Astrocyte of the cerebellum (primary cell): Measurements from ENCODE around the gene PFKP.

Source experiments
- DNase-seq: peaks from one replicate; pipeline ENCODE4 v3.0.0-alpha.2; 2011; ENCODE audit warnings: low read depth
- H3K4me3 ChIP-seq: 2 replicates; pipeline ENCODE4 v1.5.1; 2011; ENCODE audit warnings: mild to moderate bottlenecking, low read depth, low read length, moderate library complexity
- in situ Hi-C: cut with HindIII; loops from 2 replicates; pipeline ENCODE4 v1.10.0; 2017; ENCODE audit warnings: low sequenced_read_pairs
- TF ChIP-seq, protein P1 (sequence below): IDR thresholded peaks from 2 replicates; pipeline ENCODE4 v1.5.1; 2012; ENCODE audit warnings: low read length, low read depth, moderate library complexity, mild to moderate bottlenecking; ENCODE audit errors: missing control alignments

PFKP gene

DNA sequence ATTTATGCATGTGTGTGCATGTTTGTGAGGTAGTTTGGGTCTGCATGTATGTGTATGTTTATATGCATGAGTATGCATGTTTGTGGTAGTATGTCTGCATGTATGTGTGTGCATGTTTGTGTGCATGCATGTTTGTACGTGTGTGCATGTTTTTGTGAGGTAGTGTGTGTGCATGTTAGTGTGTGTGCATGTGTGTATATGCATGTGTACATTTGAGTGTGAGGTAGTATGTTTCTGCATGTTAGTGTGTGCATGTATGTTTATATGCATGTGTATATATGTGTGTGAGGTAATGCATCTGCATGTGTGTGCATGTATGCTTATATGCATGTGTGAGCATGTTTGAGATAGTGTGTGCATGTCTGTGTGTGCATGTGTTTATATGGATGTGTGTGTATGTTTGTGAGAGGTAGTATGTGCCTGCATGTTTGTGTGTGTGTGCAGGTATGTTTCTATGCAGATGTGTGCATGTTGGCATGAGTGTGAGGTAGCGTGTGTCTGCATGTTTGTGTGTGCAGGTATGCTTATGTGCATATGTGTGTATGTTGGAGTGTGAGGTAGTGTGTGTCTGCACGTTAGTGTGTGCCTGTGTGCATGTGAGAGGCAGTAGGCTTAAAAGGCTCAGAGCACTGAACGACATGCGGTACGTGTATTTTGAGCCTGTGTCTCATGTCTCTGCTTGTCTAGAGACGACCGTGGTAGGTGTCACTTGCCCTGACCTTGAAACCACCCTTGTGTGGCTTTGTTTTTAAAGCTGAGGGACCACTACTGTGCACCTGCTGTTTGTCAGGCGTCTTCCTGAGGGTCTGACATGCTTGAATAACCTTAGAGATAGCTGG is 43.7 kb downstream of the PFKP start:
- in situ Hi-C loops: no loop called here
- DNase-seq: no peak
- TF ChIP-seq, protein P1, sequence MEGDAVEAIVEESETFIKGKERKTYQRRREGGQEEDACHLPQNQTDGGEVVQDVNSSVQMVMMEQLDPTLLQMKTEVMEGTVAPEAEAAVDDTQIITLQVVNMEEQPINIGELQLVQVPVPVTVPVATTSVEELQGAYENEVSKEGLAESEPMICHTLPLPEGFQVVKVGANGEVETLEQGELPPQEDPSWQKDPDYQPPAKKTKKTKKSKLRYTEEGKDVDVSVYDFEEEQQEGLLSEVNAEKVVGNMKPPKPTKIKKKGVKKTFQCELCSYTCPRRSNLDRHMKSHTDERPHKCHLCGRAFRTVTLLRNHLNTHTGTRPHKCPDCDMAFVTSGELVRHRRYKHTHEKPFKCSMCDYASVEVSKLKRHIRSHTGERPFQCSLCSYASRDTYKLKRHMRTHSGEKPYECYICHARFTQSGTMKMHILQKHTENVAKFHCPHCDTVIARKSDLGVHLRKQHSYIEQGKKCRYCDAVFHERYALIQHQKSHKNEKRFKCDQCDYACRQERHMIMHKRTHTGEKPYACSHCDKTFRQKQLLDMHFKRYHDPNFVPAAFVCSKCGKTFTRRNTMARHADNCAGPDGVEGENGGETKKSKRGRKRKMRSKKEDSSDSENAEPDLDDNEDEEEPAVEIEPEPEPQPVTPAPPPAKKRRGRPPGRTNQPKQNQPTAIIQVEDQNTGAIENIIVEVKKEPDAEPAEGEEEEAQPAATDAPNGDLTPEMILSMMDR: no peak
- H3K4me3 ChIP-seq: no peak overlapping the region

DNA sequence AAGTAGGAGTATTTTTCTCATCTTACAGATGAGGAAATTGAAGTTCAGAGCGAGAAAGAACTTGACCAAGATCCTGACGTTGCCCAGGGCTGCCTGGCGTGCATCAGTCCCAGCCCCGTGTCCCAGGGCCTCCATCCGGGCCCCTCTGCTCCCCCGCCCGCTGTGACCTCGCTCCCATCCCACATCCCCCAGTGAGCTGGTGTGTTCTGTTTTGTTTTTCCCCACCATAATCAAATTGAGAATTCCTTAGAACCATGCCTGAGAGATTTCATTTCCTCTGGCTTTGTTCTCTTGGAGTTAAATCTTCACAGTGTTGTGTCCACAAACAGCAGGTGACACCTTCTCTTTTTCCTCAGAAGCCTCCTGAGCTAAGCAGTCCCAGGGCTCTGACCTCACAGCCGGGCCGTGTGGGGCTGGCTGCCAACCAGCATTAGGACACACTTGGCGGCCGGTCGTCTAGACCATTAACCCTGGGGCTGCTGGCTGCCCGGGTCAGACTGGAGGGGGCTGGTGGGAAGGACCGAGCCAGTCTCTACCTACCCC is 44.3 kb downstream of the PFKP start:
- DNase-seq: peak; percentile 40
- TF ChIP-seq, protein P1: no peak
- in situ Hi-C loops: no loop called here
- H3K4me3 ChIP-seq: no peak overlapping the region

DNA sequence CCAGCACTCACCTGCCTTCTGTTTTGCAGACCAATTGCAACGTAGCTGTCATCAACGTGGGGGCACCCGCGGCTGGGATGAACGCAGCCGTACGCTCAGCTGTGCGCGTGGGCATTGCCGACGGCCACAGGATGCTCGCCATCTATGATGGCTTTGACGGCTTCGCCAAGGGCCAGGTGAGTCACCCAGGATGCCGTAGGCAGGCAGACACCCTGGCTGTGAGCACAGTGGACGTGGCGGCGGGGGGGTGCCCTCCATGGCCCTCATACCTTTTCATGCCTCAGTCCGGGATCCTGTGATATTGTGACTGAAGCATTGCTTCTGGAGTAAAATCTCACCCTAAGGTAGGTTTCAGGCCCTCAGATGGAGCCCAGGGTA is 46.0 kb downstream of the PFKP start:
- DNase-seq: no peak
- TF ChIP-seq, protein P1: no peak
- no peak overlapping the region for H3K4me3 ChIP-seq
- in situ Hi-C loops: no loop called here

DNA sequence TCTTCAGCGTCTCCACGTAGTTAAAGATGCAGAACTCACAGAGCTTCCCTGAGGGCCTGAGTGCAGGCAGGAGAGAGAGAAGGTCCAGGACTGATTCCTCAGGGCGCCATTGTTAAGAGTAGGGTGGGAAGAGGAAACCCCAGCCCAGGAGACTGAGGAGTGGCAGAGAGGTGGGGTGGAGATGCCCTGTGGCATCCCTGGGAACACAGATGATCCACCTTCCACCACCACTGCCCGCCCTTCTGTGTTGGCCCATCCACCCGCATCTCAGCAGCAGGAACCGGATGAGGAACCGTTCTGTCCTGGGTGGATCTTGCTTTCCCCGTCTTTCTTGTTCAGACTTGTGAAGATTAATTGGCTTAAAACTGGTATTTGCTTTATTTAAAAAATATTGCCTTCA is 48.3 kb downstream of the PFKP start:
- TF ChIP-seq, protein P1: no peak
- H3K4me3 ChIP-seq: no peak overlapping the region
- no peak for DNase-seq
- in situ Hi-C loops: no loop called here

DNA sequence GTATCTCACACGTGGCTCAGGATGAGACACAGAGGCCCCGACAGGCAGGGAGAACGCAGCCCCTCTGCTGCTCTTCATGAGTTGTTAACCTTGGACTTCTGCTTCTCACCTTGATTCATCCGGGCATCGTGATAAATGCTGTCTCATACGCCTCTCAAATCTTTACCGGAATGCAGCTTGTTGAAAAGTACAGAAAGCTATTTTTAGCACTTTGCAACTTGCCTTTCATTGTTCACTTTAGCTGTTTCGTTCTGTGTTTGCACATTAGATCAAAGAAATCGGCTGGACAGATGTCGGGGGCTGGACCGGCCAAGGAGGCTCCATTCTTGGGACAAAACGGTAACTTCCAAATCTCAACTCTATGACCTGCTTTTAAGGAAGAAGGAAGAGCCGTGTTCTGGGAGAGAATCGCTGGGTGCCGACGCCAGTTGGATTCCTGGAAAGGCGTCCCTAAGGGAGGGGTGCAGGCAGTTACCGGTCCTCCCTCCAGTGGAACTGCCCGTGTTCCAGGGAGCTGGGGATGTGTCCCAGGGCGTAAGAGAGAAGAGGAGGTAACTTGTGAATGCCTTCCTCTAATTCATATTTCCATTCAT is 49.3 kb downstream of the PFKP start:
- TF ChIP-seq, protein P1: no peak
- in situ Hi-C loops: no loop called here
- H3K4me3 ChIP-seq: no peak overlapping the region
- DNase-seq: no peak

DNA sequence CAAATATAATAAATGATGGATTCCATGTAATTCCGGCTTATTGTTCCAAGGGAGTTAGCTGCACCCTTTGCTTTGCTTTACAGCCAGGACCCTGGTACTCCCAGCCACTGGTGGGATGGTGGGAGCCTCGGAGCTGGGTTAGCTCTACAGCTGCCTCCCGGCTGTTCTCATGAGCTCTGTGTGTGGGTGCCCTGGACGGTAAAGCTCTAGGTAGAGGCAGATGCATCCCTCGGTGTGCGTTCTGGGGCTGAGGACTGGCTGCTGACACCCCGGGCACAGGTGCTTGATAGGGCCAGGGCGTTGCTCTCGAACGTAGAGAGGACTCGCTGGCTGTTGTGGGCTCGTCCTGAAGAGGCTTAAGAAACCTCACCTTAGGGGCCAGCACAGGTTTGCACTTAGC is 50.1 kb downstream of the PFKP start:
- DNase-seq: no peak
- H3K4me3 ChIP-seq: no peak overlapping the region
- TF ChIP-seq, protein P1: no peak
- in situ Hi-C loops: no loop called here
